IPS-15b (cell line): ENCODE measurements around the gene SERPINE2.
A peak's percentile ranks its signal among the peaks of the same experiment; 100 is the strongest.

Experiments
- H3K27me3 ChIP-seq: one replicate; pipeline ENCODE4 v1.6.1; 2013; ENCODE audit warnings: low read length; ENCODE audit not compliant: control insufficient read depth, insufficient read depth
- H3K36me3 ChIP-seq: one replicate; pipeline ENCODE4 v1.6.1; 2013; ENCODE audit warnings: low read length; ENCODE audit not compliant: control insufficient read depth, insufficient read depth
- H3K4me1 ChIP-seq: one replicate; pipeline ENCODE4 v1.6.1; 2013; ENCODE audit warnings: mild to moderate bottlenecking, low read length; ENCODE audit not compliant: control insufficient read depth, insufficient read depth
- H3K4me3 ChIP-seq: one replicate; pipeline ENCODE4 v1.5.1; 2013; ENCODE audit warnings: low read depth, low read length
- H3K9ac ChIP-seq: one replicate; pipeline ENCODE4 v1.6.1; 2013; ENCODE audit warnings: low read depth, mild to moderate bottlenecking, low read length
- H3K9me3 ChIP-seq: one replicate; pipeline ENCODE4 v1.6.1; 2013; ENCODE audit warnings: mild to moderate bottlenecking, low read length; ENCODE audit not compliant: control insufficient read depth, insufficient read depth

Gene SERPINE2

GRCh38 chr2:223967981-223968380 is 71.1 kb downstream of the SERPINE2 start:
- Histone ChIP-seq H3K27me3 (no peaks in the 10 kb centered on the region), H3K9ac (no peak overlapping the region), H3K4me3 (no peak overlapping the region), H3K4me1 (no peaks in the 10 kb centered on the region), H3K36me3 (no peaks in the 10 kb centered on the region), H3K9me3 (no peaks in the 10 kb centered on the region)

GRCh38 chr2:223959688-223960087 is 79.4 kb downstream of the SERPINE2 start:
- no peak overlapping the region for H3K9ac ChIP-seq
- H3K4me3 ChIP-seq: no peak overlapping the region
- peaks cover 22% of the 10 kb centered on the region for H3K4me1 ChIP-seq
- no peaks in the 10 kb centered on the region for H3K9me3 ChIP-seq
- H3K36me3 ChIP-seq: no peaks in the 10 kb centered on the region
- no peaks in the 10 kb centered on the region for H3K27me3 ChIP-seq

- Histone ChIP-seq H3K4me3 (peak within 1 kb of the TSS; percentile 92), H3K27me3 (no peaks in the 10 kb centered on the region), H3K36me3 (no peaks in the 10 kb centered on the region), H3K9me3 (no peaks in the 10 kb centered on the region), H3K4me1 (peaks cover 26% of the 10 kb centered on the region), H3K9ac (peak within 1 kb of the TSS; percentile 97)
Observed at GRCh38 chr2:223957092-223957851, 81.8 kb downstream of the SERPINE2 start, which contains the start of gene MRPL44. TSS of gene MRPL44 (plus strand) at chr2:223957463. CDS start at chr2:223957473, 10 bp downstream.

GRCh38 chr2:223956300-223956699 is 82.8 kb downstream of the SERPINE2 start:
- Histone ChIP-seq H3K9ac (no peak overlapping the region), H3K36me3 (no peaks in the 10 kb centered on the region), H3K27me3 (no peaks in the 10 kb centered on the region), H3K4me3 (no peak overlapping the region), H3K4me1 (peaks cover 26% of the 10 kb centered on the region), H3K9me3 (no peaks in the 10 kb centered on the region)

GRCh38 chr2:223954401-223954800 is 84.7 kb downstream of the SERPINE2 start:
- H3K4me1 ChIP-seq: peaks cover 31% of the 10 kb centered on the region

GRCh38 chr2:223952280-223952968 is 86.7 kb downstream of the SERPINE2 start:
- Histone ChIP-seq H3K4me3 (no peak overlapping the region), H3K27me3 (no peaks in the 10 kb centered on the region), H3K36me3 (no peaks in the 10 kb centered on the region), H3K9ac (no peak overlapping the region), H3K4me1 (peaks cover 33% of the 10 kb centered on the region), H3K9me3 (no peaks in the 10 kb centered on the region)

More at GRCh38 chr2:223954401-223954800, 84.7 kb downstream of the SERPINE2 start:
- Histone ChIP-seq H3K27me3 (no peaks in the 10 kb centered on the region), H3K9me3 (no peaks in the 10 kb centered on the region), H3K9ac (no peak overlapping the region), H3K36me3 (no peaks in the 10 kb centered on the region), H3K4me3 (no peak overlapping the region)

GRCh38 chr2:223950448-223951347 is 88.4 kb downstream of the SERPINE2 start:
- no peaks in the 10 kb centered on the region for H3K9me3 ChIP-seq
- peak overlapping the region; percentile 5 for H3K4me3 ChIP-seq
- no peak overlapping the region for H3K9ac ChIP-seq

GRCh38 chr2:223949241-223949840 is 89.7 kb downstream of the SERPINE2 start:
- Histone ChIP-seq H3K9ac (no peak overlapping the region), H3K9me3 (no peaks in the 10 kb centered on the region), H3K4me1 (peaks cover 28% of the 10 kb centered on the region), H3K27me3 (no peaks in the 10 kb centered on the region), H3K36me3 (no peaks in the 10 kb centered on the region), H3K4me3 (no peak overlapping the region)

More at GRCh38 chr2:223950448-223951347, 88.4 kb downstream of the SERPINE2 start:
- H3K27me3 ChIP-seq: no peaks in the 10 kb centered on the region
- no peaks in the 10 kb centered on the region for H3K36me3 ChIP-seq
- peaks cover 28% of the 10 kb centered on the region for H3K4me1 ChIP-seq

- Histone ChIP-seq H3K4me3 (no peak overlapping the region), H3K36me3 (no peaks in the 10 kb centered on the region), H3K4me1 (peaks cover 34% of the 10 kb centered on the region), H3K9me3 (no peaks in the 10 kb centered on the region), H3K27me3 (no peaks in the 10 kb centered on the region), H3K9ac (peak overlapping the region; percentile 20)
Observed at GRCh38 chr2:223947711-223948205, 91.3 kb downstream of the SERPINE2 start.

GRCh38 chr2:223945755-223946154 is 93.3 kb downstream of the SERPINE2 start:
- H3K4me1 ChIP-seq: peaks cover 20% of the 10 kb centered on the region
- no peaks in the 10 kb centered on the region for H3K27me3 ChIP-seq
- H3K4me3 ChIP-seq: no peak overlapping the region
- H3K9ac ChIP-seq: no peak overlapping the region
- no peaks in the 10 kb centered on the region for H3K9me3 ChIP-seq
- H3K36me3 ChIP-seq: no peaks in the 10 kb centered on the region
